ENCODE data around the gene POP4. TPM values are rescaled to one million over a fixed set of nuclear protein-coding genes. Genes with fewer than 3 reads are reported as not detected.

POP4 gene
- total and polyA plus RNA-seq, 2 of the 13 experiments (the other 11 are each of a cell fraction or from before 2014, with no cell fraction given) = 32.2 to 84.0 TPM

GRCh38 chr19:29605653-29606419, at the start of gene POP4 (continued):
- peak; percentile 95 for TF ChIP-seq ZBTB21 (CRISPR knock-in tag; IDR thresholded peaks at IDR 0.05)
- no peak for TF ChIP-seq ZSCAN9 (CRISPR knock-in tag; IDR thresholded peaks at IDR 0.05; ENCODE audit: borderline replicate concordance)
- no peak for TF ChIP-seq ARNT (IDR thresholded peaks at IDR 0.05)
- TF ChIP-seq XRCC5 (optimal IDR thresholded peaks at IDR 0.05; ENCODE audit: low read length) = peak; percentile 68
- TF ChIP-seq NCOA2 (CRISPR knock-in tag; IDR thresholded peaks at IDR 0.05) = no peak
- TF ChIP-seq ZNF775 (CRISPR knock-in tag; IDR thresholded peaks at IDR 0.05; ENCODE audit: borderline replicate concordance) = no peak
- 0 out of 2 replicates have a peak, but pooled peaks have one; percentile 28 for TF ChIP-seq MED13 (CRISPR knock-in tag; IDR thresholded peaks at IDR 0.05)
- no peak for TF ChIP-seq SMARCE1 (IDR thresholded peaks at IDR 0.05; ENCODE audit: borderline replicate concordance)
- TF ChIP-seq DBP (CRISPR knock-in tag; IDR thresholded peaks at IDR 0.05; ENCODE audit: not compliant biosample characterization) = no peak
- TF ChIP-seq ATF7-NPFF (CRISPR knock-in tag; IDR thresholded peaks at IDR 0.05; ENCODE audit: low read depth) = no peak
- TF ChIP-seq ZNF558 (CRISPR knock-in tag; IDR thresholded peaks at IDR 0.05; ENCODE audit: borderline replicate concordance) = no peak
- peak; percentile 98 for TF ChIP-seq PCBP1 (IDR thresholded peaks at IDR 0.05; ENCODE audit: borderline replicate concordance, low read depth, low read length)
- no peak for TF ChIP-seq TCF7L2 (IDR thresholded peaks at IDR 0.05; ENCODE audit: low read depth, low read length)
- TF ChIP-seq MNT (IDR thresholded peaks at IDR 0.05) = no peak
- no peak for TF ChIP-seq FLYWCH1 (CRISPR knock-in tag; IDR thresholded peaks at IDR 0.05)
- no peak for TF ChIP-seq ZFYVE20 (CRISPR knock-in tag; IDR thresholded peaks at IDR 0.05; ENCODE audit: borderline replicate concordance, low read depth)
- TF ChIP-seq TIGD3 (CRISPR knock-in tag; IDR thresholded peaks at IDR 0.05; ENCODE audit: borderline replicate concordance) = no peak
- no peak for TF ChIP-seq FOXM1 (CRISPR knock-in tag; IDR thresholded peaks at IDR 0.05)
- no peak for TF ChIP-seq LCORL (IDR thresholded peaks at IDR 0.05)
- peak; percentile 72 for TF ChIP-seq LCORL (CRISPR knock-in tag; IDR thresholded peaks at IDR 0.05)
- peak; percentile 36; the same call in 1 of the 2 replicates for TF ChIP-seq IKZF5 (CRISPR knock-in tag; IDR thresholded peaks at IDR 0.05)
- TF ChIP-seq CC2D1A (CRISPR knock-in tag; IDR thresholded peaks at IDR 0.05) = peak; percentile 75; the same call in 1 of the 2 replicates
- TF ChIP-seq HNRNPH1 (optimal IDR thresholded peaks at IDR 0.05; ENCODE audit: low read depth, low read length) = no peak
- no peak for TF ChIP-seq ZNF800 (CRISPR knock-in tag; IDR thresholded peaks at IDR 0.05)
